ENCODE results near the gene MCRIP1. TPM values are rescaled to one million over a fixed set of nuclear protein-coding genes. Genes with fewer than 3 reads are reported as not detected.

MCRIP1 gene
- total and polyA plus RNA-seq, 2 donors (not counting 1 experiment from before 2014, with no cell fraction given) = 69.7 to 84.0 TPM

DNA sequence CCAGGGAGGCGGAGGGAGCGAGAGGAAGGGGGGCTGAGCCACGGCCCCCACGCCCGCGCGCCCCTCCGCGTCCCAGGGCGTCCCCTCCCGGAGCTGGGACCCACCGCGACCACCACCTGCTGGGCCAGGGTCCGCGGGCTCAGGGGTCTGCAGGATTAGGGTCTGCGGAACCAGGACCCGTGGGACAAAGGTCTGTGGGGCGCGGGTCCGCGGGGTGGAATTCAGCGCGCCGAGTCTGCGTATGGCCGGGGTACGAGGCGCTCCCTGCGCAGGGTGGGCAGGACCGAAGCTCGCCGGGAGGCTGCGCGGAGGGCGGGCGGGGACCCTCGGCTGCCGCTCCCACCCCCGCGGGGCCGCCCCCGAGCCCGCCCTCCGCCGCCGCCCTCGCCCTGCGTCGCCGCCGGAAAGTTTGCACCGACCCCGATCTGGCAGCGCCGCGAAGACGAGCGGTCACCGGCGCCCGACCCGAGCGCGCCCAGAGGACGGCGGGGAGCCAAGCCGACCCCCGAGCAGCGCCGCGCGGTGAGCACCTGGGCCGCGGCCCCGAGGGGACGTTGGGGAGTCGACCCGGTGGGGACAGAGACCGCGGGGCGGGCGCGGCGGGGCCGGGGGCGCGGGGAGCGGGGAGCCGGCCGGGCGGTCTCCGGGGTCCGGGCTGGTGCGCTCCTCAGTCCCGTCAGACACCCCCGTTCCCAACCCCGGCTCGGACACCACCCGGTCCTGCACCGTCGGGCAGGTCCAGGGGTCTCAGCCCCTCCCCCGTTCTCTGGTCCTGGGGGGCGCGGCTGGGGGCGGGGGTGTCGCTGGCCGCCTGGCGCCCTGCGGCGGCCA lies 29.1 kb downstream of the MCRIP1 start, which contains the start of gene GCGR:
Gene GCGR, plus strand, starts transcription at position 423 of the 831 bp plus-strand sequence. CDS start 4,869 bp downstream, outside the sequence.
- no peaks in the 10 kb centered on the region for H3K79me2 ChIP-seq (ENCODE audit: control insufficient read depth, insufficient read depth, low read length)
- no peak for TF ChIP-seq EZH2 (IDR thresholded peaks at IDR 0.05; ENCODE audit: borderline replicate concordance, insufficient read depth, low read depth, low read length, poor library complexity, severe bottlenecking)
- TF ChIP-seq, protein P1, sequence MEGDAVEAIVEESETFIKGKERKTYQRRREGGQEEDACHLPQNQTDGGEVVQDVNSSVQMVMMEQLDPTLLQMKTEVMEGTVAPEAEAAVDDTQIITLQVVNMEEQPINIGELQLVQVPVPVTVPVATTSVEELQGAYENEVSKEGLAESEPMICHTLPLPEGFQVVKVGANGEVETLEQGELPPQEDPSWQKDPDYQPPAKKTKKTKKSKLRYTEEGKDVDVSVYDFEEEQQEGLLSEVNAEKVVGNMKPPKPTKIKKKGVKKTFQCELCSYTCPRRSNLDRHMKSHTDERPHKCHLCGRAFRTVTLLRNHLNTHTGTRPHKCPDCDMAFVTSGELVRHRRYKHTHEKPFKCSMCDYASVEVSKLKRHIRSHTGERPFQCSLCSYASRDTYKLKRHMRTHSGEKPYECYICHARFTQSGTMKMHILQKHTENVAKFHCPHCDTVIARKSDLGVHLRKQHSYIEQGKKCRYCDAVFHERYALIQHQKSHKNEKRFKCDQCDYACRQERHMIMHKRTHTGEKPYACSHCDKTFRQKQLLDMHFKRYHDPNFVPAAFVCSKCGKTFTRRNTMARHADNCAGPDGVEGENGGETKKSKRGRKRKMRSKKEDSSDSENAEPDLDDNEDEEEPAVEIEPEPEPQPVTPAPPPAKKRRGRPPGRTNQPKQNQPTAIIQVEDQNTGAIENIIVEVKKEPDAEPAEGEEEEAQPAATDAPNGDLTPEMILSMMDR (IDR thresholded peaks at IDR 0.05) = no peak
- no peak for ATAC-seq (ENCODE audit: low read depth)
- no peak within 1 kb of the TSS for H3K27ac ChIP-seq (ENCODE audit: low read length in 2 of 2)
- no peak within 1 kb of the TSS for H2AFZ ChIP-seq (ENCODE audit: insufficient read depth, low read depth, low read length, poor library complexity, severe bottlenecking)
- H3K27me3 ChIP-seq (replicated peaks in 1 of 4; ENCODE audit: control extremely low read depth in 1 of 4, control insufficient read depth in 3 of 4, insufficient read depth in 4 of 4, low read length in 3 of 4) = peaks cover 0 to 50% (median 12%) of the 10 kb centered on the region in 4 experiments
- Mint-ChIP-seq H3K4me3 (no peak within 1 kb of the TSS), H3K27ac (no peak within 1 kb of the TSS), H3K27me3 (peaks cover 38% of the 10 kb centered on the region), H3K9me3 (ENCODE audit: insufficient read depth) (no peaks in the 10 kb centered on the region), H3K4me1 (peaks cover 5% of the 10 kb centered on the region)
- DNase-seq = no peak
- H3K4me1 ChIP-seq (ENCODE audit: control insufficient read depth in 2 of 2, insufficient read depth in 2 of 2, low read length in 2 of 2) = peaks cover 0 to 4% of the 10 kb centered on the region in 2 donors
- 4% methylated on average over 110 of the region's 110 CpGs for WGBS (ENCODE audit: insufficient coverage)
- intact Hi-C loops (cut with micrococcal nuclease) = no loop called here
- POLR2A ChIA-PET = no interaction called here
- CTCF ChIA-PET = no interaction called here
- no peak within 1 kb of the TSS for H3K4me3 ChIP-seq (ENCODE audit: control extremely low read depth in 1 of 5, extremely low read depth in 1 of 5, insufficient read depth in 1 of 5, low read depth in 2 of 5, low read length in 4 of 5)
- no peaks in the 10 kb centered on the region for H3K36me3 ChIP-seq (replicated peaks in 1 of 2; ENCODE audit: control extremely low read depth in 1 of 2, control insufficient read depth in 1 of 2, extremely low read depth in 1 of 2, insufficient read depth in 2 of 2, low read length in 1 of 2)
- peaks cover 0 to 17% (median 0%) of the 10 kb centered on the region in 3 donors for H3K9me3 ChIP-seq (ENCODE audit: control extremely low read depth in 1 of 3, control insufficient read depth in 2 of 3, insufficient read depth in 1 of 3, low read length in 2 of 3)
- peak within 1 kb of the TSS; percentile 25 for H3K4me2 ChIP-seq (replicated peaks; ENCODE audit: low read depth, low read length, poor library complexity, severe bottlenecking)
- H3K9ac ChIP-seq (ENCODE audit: low read length) = no peak within 1 kb of the TSS
- H4K20me1 ChIP-seq (ENCODE audit: control insufficient read depth, insufficient read depth, low read length, poor library complexity, severe bottlenecking) = no peaks in the 10 kb centered on the region

All from B cell (primary cell).